Testis (tissue), 5 donors: ENCODE results near the gene ZNF350. TPM values are rescaled to one million over a fixed set of nuclear protein-coding genes. Genes with fewer than 3 reads are reported as not detected.
"Not testable (repeated sequence)": the region's sequence is repeated elsewhere in the genome, so short reads cannot be mapped to it uniquely, and the experiment has no call there.

Experiments used
- DNase-seq: peaks from one replicate; pipeline ENCODE4 v3.0.0-alpha.2; 2019
- H3K27ac ChIP-seq, 2 donors: fragments of 200-600 bp; sonication (generic); one replicate each; pipeline ENCODE4 v1.5.1; 2019
- H3K27me3 ChIP-seq: fragments of 200-600 bp; sonication (generic); one replicate; pipeline ENCODE4 v1.5.1; 2019
- H3K36me3 ChIP-seq: fragments of 200-600 bp; sonication (generic); one replicate; pipeline ENCODE4 v1.5.1; 2017; ENCODE audit warnings: low read depth; ENCODE audit errors: missing control alignments
- H3K4me1 ChIP-seq: fragments of 200-600 bp; sonication (generic); one replicate; pipeline ENCODE4 v1.5.1; 2019
- H3K4me3 ChIP-seq, 2 donors: fragments of 200-600 bp; sonication (generic); one replicate each; pipeline ENCODE4 v1.5.1; 2017 to 2019
- H3K9me3 ChIP-seq: fragments of 200-600 bp; sonication (generic); one replicate; pipeline ENCODE4 v1.5.1; 2017
- POLR2A ChIP-seq: fragments of 450-650 bp; IDR thresholded peaks from one replicate; pipeline ENCODE4 v1.6.1; 2017; ENCODE audit warnings: antibody characterized with exemption, mild to moderate bottlenecking, moderate library complexity
- WGBS, 2 donors: methylation state at CpG; one replicate each; pipeline ENCODE4 v1.1.5; 2018; 5-methylcytosine and 5-hydroxymethylcytosine counted together
- intact Hi-C: fragments of 100-400 bp; cut with DNase I; formaldehyde crosslinking; loops from one replicate; pipeline ENCODE4 v1.15.1; 2023; ENCODE audit warnings: low total_unique reads
- long read RNA-seq, 2 donors: transcript quantifications; one replicate each; lab custom pipeline, GENCODE V29; 2026
- polyA plus RNA-seq: library from polyadenylated mRNA; stranded (reverse); fragments of 350-450 nt; fragmentation: Illumina TruSeq; extraction: RNeasy Lipid Tissue Mini Kit (QIAGEN cat#74804); gene quantifications from one replicate; pipeline ENCODE4 v1.2.3, GENCODE V29; 2014; ENCODE audit warnings: low read depth, low replicate concordance; ENCODE audit not compliant: insufficient read depth
- total RNA-seq, 2 donors: library from RNA; depleted of rRNA; stranded (reverse); fragments of >200 nt; gene quantifications; one replicate each; pipeline ENCODE4 v1.2.3, GENCODE V29; 2016
- TF ChIP-seq, protein P1 (sequence below), 3 experiments: fragments of 450-650 bp in 2 of 3; fragments of 200-600 bp in 1 of 3; sonication (generic) in 1 of 3; IDR thresholded peaks; one replicate each; pipeline ENCODE4 v1.5.1; 2016 to 2019; ENCODE audit warnings: antibody characterized with exemption in 3 of 3, mild to moderate bottlenecking in 2 of 3, moderate library complexity in 1 of 3

The ZNF350 gene
- total RNA-seq = 10 to 100 TPM; 18.0 to 19.0 TPM
- 7.5 TPM for polyA plus RNA-seq
- long read RNA-seq, donor 1, transcript ZNF350-201 (5 exons, 2,338 nt) = major isoform, 6 of 6 reads
- long read RNA-seq, donor 1, partial matches to known transcripts = 0 of 6 reads
- long read RNA-seq, donor 1, other reads (novel, unspliced or antisense) = 0 of 6 reads
- long read RNA-seq, donor 2, transcript ZNF350-201 (5 exons, 2,338 nt) = major isoform, 7 of 7 reads
- long read RNA-seq, donor 2, partial matches to known transcripts = 0 of 7 reads
- long read RNA-seq, donor 2, other reads (novel, unspliced or antisense) = 0 of 7 reads

DNA sequence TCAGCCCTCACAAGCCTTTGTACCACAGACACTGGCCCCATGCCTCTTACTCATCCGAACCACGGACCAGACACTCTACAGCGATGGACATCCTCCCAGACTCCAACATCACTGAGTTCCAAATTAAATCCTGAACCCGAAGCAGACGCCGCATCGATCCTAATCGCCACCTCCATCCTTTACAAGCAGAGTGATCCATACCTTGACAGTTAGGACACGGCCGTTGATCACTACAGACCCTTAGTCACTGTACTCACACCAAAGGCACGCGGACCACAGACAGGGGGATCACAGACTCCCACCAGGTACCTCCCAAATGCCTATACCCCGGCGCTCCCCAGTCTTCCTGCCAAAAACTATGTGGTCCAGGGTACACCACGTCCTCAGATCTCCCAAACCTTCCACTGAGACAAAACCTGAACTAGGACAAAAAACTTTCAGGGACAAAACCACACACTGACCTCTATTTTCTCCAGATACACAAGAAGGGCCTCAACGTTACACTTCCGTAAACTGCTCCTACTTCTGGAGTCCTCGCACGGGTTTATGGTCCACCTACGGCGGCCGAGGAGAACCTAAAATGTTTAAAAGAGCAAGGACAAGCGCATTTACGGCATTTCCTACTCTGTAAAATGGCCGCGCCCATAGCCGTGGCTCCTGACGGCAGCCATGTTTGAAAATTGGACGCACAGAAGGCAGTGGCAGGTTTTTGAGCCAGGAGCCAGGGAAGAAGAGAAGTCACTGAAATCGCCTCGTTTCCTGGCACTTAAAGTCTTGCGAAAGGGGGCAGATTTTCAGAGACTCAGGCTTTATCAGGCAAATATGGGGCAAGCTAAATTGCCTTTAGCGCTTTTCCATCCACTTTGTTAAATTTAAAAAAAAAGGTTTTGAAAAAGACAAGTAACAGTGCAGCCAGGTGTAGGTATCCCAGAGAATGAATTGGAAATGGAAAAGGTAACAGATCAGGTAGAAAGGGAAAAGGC, at the start of gene ZNF350:
ZNF350 (minus strand) TSS at position 532 of the 983 bp plus-strand sequence. CDS start 12,480 bp downstream, outside the sequence.
- Histone ChIP-seq H3K9me3 (no peaks in the 10 kb centered on the region), H3K4me1 (peaks cover 15% of the 10 kb centered on the region), H3K27me3 (no peaks in the 10 kb centered on the region), H3K4me3 (peak within 1 kb of the TSS; percentile 92 to 93), H3K27ac (peak within 1 kb of the TSS; percentile 51 to 85), H3K36me3 (no peaks in the 10 kb centered on the region)
- intact Hi-C loops = no loop called here
- TF ChIP-seq, protein P1, sequence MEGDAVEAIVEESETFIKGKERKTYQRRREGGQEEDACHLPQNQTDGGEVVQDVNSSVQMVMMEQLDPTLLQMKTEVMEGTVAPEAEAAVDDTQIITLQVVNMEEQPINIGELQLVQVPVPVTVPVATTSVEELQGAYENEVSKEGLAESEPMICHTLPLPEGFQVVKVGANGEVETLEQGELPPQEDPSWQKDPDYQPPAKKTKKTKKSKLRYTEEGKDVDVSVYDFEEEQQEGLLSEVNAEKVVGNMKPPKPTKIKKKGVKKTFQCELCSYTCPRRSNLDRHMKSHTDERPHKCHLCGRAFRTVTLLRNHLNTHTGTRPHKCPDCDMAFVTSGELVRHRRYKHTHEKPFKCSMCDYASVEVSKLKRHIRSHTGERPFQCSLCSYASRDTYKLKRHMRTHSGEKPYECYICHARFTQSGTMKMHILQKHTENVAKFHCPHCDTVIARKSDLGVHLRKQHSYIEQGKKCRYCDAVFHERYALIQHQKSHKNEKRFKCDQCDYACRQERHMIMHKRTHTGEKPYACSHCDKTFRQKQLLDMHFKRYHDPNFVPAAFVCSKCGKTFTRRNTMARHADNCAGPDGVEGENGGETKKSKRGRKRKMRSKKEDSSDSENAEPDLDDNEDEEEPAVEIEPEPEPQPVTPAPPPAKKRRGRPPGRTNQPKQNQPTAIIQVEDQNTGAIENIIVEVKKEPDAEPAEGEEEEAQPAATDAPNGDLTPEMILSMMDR (IDR thresholded peaks at IDR 0.05) = no peak
- no peak for TF ChIP-seq POLR2A
- peak; percentile 100 for DNase-seq
- 2 to 3% methylated on average over 27 to 33 of the region's 33 CpGs for WGBS, 2 donors

DNA sequence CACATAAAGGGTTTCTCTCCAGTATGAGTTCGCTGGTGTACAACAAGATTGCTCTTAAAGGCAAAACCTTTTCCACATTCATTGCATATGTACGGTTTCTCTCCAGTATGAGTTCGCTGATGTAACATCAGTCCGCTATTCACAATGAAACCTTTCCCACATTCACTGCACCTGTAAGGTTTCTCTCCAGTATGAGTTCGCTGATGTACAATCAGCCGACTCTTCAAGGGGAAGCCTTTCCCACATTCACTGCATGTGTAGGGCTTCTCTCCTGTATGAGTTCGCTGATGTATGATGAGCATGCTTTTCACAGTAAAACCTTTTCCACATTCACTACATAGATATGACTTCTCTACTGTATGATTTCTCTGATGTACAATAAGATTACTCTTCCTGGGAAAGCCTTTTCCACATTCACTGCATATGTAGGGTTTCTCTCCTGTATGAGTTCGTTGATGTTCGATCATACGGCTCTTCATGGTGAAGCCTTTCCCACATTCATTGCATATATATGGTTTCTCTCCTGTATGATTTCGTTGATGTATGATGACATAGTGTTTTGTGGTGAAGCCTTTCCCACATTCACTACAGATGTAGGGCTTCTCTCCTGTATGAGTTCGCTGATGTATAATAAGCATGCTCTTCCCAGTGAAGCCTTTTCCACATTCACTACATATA, 47.5 kb upstream of the ZNF350 start:
- 96 to 97% methylated on average over 12 of the region's 12 CpGs for WGBS, 2 donors
- DNase-seq = no peak
- Histone ChIP-seq H3K4me3 (no peak overlapping the region), H3K36me3 (peaks cover 5% of the 10 kb centered on the region), H3K4me1 (no peaks in the 10 kb centered on the region), H3K27ac (no peak overlapping the region), H3K27me3 (no peaks in the 10 kb centered on the region), H3K9me3 (no peaks in the 10 kb centered on the region)
- no peak for TF ChIP-seq POLR2A
- TF ChIP-seq, protein P1 (IDR thresholded peaks at IDR 0.05) = no peak
- intact Hi-C loops = no loop called here

DNA sequence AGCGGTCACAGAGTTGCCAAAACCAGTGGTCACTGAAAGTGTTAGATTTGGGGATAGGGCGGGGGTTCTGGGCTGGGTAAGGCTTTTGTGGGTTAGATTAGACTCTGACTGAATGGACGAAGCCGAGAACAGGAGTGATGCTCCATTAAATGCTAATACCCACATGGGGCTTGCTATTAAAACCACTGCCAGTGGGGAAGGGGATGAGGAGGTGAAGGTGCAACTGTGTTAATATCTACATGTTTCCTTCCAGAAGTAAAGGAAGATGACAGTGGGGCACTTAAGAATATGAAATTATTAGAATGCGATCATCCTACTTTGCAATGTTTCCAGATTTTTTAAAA, 42.1 kb upstream of the ZNF350 start:
- Histone ChIP-seq H3K4me1 (peaks cover 6% of the 10 kb centered on the region), H3K4me3 (peak overlapping the region; percentile 58 to 79), H3K9me3 (no peaks in the 10 kb centered on the region), H3K27me3 (no peaks in the 10 kb centered on the region), H3K36me3 (peaks cover 5% of the 10 kb centered on the region), H3K27ac (peak overlapping the region; percentile 81 to 92)
- no peak for DNase-seq
- 14 to 16% methylated on average over 5 of the region's 5 CpGs for WGBS, 2 donors
- intact Hi-C loops = no loop called here
- TF ChIP-seq POLR2A = no peak
- TF ChIP-seq, protein P1 (IDR thresholded peaks at IDR 0.05) = no peak

DNA sequence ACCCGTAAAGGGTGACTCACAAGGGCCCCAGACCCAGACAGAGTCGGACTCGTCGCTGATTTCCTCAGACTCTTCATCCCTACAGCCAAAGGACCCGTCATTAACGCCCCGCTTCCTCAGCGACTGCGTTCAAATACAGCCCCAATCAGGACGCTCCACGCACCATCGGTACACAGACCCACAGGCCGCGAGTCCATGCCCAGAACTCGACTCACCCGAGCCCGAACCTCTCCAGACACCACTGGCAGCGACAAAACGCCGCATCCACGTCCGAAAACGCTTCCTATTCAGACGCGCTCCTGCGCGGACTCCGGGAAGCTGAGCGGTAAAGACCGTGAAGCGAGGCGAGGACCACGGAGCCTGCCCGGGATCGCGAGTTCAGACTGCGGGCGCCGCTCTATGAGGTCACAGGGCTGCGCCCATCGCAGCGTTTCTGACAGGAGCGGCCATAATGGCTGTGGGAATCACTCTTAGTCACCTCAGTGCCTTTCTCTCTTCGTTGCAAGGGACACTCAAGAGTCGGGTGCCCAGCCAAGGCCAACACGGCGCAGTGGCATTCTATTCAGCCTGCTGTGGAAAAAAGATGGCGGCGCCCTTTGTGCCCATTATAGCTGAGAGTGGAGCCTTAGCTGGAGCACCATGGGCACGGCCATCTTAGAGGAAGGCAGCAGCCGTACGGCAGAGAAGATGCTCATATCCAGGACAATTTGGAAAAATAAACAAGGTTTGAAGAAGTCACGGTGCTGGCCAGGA, 41.6 kb upstream of the ZNF350 start, which contains the start of gene ZNF614:
ZNF614 (minus strand) TSS at position 353 of the 753 bp plus-strand sequence. CDS start 2,634 bp downstream, outside the sequence.
- intact Hi-C loops = no loop called here
- Histone ChIP-seq H3K36me3 (peaks cover 5% of the 10 kb centered on the region), H3K9me3 (no peaks in the 10 kb centered on the region), H3K27ac (peak within 1 kb of the TSS; percentile 81 to 92), H3K4me1 (peaks cover 6% of the 10 kb centered on the region), H3K27me3 (no peaks in the 10 kb centered on the region), H3K4me3 (peak within 1 kb of the TSS; percentile 58 to 79)
- TF ChIP-seq POLR2A = no peak
- TF ChIP-seq, protein P1 (IDR thresholded peaks at IDR 0.05) = no peak
- peak; percentile 94 for DNase-seq
- WGBS, 2 donors = 0 to 1% methylated on average over 32 to 51 of the region's 53 CpGs

DNA sequence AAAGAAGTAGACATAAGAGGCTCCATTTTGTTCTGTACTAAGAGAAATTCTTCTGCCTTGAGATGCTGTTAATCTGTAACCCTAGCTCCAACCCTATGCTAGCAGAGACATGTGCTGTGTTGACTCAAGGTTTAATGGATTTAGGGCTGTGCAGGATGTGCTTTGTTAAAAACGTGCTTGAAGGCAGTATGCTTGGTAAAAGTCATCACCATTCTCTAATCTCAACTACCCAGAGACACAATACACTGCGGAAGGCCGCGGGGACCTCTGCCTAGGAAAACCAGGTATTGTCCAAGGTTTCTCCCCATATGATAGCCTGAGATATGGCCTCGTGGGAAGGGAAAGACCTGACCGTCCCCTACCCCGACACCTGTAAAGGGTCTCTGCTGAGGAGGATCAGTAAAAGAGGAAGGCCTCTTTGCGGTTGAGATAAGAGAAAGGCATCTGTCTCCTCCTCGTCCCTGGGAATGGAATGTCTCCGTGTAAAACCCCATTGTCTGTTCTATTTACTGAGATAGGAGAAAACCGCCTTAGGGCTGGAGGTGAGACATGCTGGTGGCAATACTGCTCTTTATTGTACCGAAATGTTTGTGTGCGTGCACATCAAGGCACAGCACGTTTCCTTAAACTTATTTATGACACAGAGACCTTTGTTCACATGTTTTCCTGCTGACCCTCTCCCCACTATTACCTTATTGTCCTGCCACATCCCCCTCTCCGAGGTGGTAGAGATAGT, 39.8 kb upstream of the ZNF350 start:
- H3K4me1 ChIP-seq, intact Hi-C loops, H3K4me3 ChIP-seq, H3K36me3 ChIP-seq, DNase-seq, H3K27me3 ChIP-seq, H3K9me3 ChIP-seq, H3K27ac ChIP-seq: not testable (repeated sequence)
- 79 to 84% methylated on average over 15 of the region's 15 CpGs for WGBS, 2 donors

DNA sequence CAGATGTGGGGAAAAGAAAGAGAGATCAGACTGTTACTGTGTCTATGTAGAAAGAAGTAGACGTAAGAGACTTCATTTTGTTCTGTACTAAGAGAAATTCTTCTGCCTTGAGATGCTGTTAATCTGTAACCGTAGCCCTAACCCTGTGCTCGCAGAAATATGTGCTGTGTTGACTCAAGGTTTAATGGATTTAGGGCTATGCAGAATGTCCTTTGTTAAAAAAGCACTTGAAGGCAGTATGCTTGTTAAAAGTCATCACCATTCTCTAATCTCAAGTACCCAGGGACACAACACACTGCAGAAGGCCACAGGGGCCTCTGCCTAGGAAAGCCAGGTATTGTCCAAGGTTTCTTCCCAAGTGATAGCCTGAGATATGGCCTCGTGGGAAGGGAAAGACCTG, 37.8 kb upstream of the ZNF350 start:
- H3K36me3 ChIP-seq, DNase-seq, H3K4me3 ChIP-seq, H3K4me1 ChIP-seq, H3K27me3 ChIP-seq, H3K27ac ChIP-seq, H3K9me3 ChIP-seq, intact Hi-C loops: not testable (repeated sequence)
- WGBS, 2 donors = 94 to 97% methylated on average over 4 of the region's 4 CpGs
